WTC11 (cell line): ENCODE results near the gene BAIAP2L1. TPM values are rescaled to one million over a fixed set of nuclear protein-coding genes. Genes with fewer than 3 reads are reported as not detected.
A peak's percentile ranks its signal among the peaks of the same experiment; 100 is the strongest.

Source experiments
- ATAC-seq: fragments of 200-7000 bp; cut with Tn5 transposase; 2 replicates; pipeline ENCODE4 v1.10.0; 2021; ENCODE audit warnings: mild to moderate bottlenecking, moderate library complexity
- CTCF ChIA-PET: fragments of 300-600 bp; sonication (Branson Sonifier 250); formaldehyde crosslinking; loops from one replicate; lab custom pipeline; 2021; ENCODE audit warnings: antibody characterized with exemption; lab: Charles Lee
- POLR2A ChIA-PET: fragments of 350-600 bp; sonication (Branson Sonifier 250); formaldehyde crosslinking; loops from one replicate; lab custom pipeline; 2021; ENCODE audit warnings: antibody characterized with exemption; lab: Charles Lee
- DNase-seq: peaks from one replicate; pipeline ENCODE4 v3.0.0; 2021; ENCODE audit warnings: low spot score
- H3K27ac Mint-ChIP-seq: 2 replicates; pipeline ENCODE4 v1.8.0; 2021; ENCODE audit warnings: mixed read lengths
- H3K27me3 Mint-ChIP-seq: 2 replicates; pipeline ENCODE4 v1.8.0; 2021; ENCODE audit warnings: low read depth, mild to moderate bottlenecking, moderate library complexity, mixed read lengths
- H3K36me3 Mint-ChIP-seq: 2 replicates; pipeline ENCODE4 v1.8.0; 2021; ENCODE audit warnings: mixed read lengths
- H3K4me1 Mint-ChIP-seq: 2 replicates; pipeline ENCODE4 v1.8.0; 2022; ENCODE audit warnings: mixed read lengths
- H3K4me3 Mint-ChIP-seq: 2 replicates; pipeline ENCODE4 v1.8.0; 2021; ENCODE audit warnings: mild to moderate bottlenecking, moderate library complexity, mixed read lengths
- H3K9me3 Mint-ChIP-seq: 2 replicates; pipeline ENCODE4 v1.8.0; 2021; ENCODE audit warnings: mixed read lengths
- AFF4 ChIP-seq: sonication (generic); formaldehyde crosslinking; IDR thresholded peaks from 2 replicates; pipeline ENCODE4 v1.8.1; 2023; ENCODE audit warnings: mild to moderate bottlenecking, missing genetic modification reagents, borderline replicate concordance
- ARID4B ChIP-seq: sonication (generic); formaldehyde crosslinking; IDR thresholded peaks from 2 replicates; pipeline ENCODE4 v1.8.0; 2023; ENCODE audit warnings: missing genetic modification reagents, mild to moderate bottlenecking, borderline replicate concordance
- ATF1 ChIP-seq: sonication (generic); formaldehyde crosslinking; IDR thresholded peaks from 2 replicates; pipeline ENCODE4 v1.8.1; 2023; ENCODE audit warnings: mild to moderate bottlenecking, moderate library complexity, missing genetic modification reagents
- CBFB ChIP-seq: sonication (generic); formaldehyde crosslinking; IDR thresholded peaks from 2 replicates; pipeline ENCODE4 v1.8.1; 2022; ENCODE audit warnings: mild to moderate bottlenecking, low read depth, missing genetic modification reagents
- CREB1 ChIP-seq: sonication (generic); formaldehyde crosslinking; IDR thresholded peaks from 2 replicates; pipeline ENCODE4 v1.8.0; 2023; ENCODE audit warnings: mild to moderate bottlenecking, missing genetic modification reagents
- E2F1 ChIP-seq: sonication (generic); formaldehyde crosslinking; IDR thresholded peaks from 2 replicates; pipeline ENCODE4 v1.8.0; 2022; ENCODE audit warnings: mild to moderate bottlenecking, missing genetic modification reagents
- E2F4 ChIP-seq: sonication (generic); formaldehyde crosslinking; IDR thresholded peaks from 2 replicates; pipeline ENCODE4 v1.8.1; 2022; ENCODE audit warnings: low read depth, mild to moderate bottlenecking, moderate library complexity, missing genetic modification reagents, borderline replicate concordance
- FOXJ3 ChIP-seq: sonication (generic); formaldehyde crosslinking; IDR thresholded peaks from 2 replicates; pipeline ENCODE4 v1.9.0; 2021; ENCODE audit warnings: missing genetic modification reagents, mild to moderate bottlenecking, borderline replicate concordance
- GTF2I ChIP-seq: fragments of 250-450 bp; sonication (Bioruptor Pico); conservative IDR thresholded peaks from 2 replicates; pipeline ENCODE4 v1.4.0; 2021; ENCODE audit warnings: mild to moderate bottlenecking
- HMGXB4 ChIP-seq: sonication (generic); formaldehyde crosslinking; IDR thresholded peaks from 2 replicates; pipeline ENCODE4 v1.8.1; 2023; ENCODE audit warnings: mild to moderate bottlenecking, moderate library complexity, missing genetic modification reagents
- IRF1 ChIP-seq: sonication (generic); formaldehyde crosslinking; IDR thresholded peaks from 2 replicates; pipeline ENCODE4 v1.8.0; 2023; ENCODE audit warnings: missing genetic modification reagents
- IRF2 ChIP-seq: sonication (generic); formaldehyde crosslinking; IDR thresholded peaks from 2 replicates; pipeline ENCODE4 v1.8.0; 2022; ENCODE audit warnings: low read depth, missing genetic modification reagents, borderline replicate concordance
- NR1H2 ChIP-seq: sonication (generic); formaldehyde crosslinking; IDR thresholded peaks from 2 replicates; pipeline ENCODE4 v1.9.0; 2021; ENCODE audit warnings: mild to moderate bottlenecking, moderate library complexity, missing genetic modification reagents
- TP53 ChIP-seq: sonication (generic); formaldehyde crosslinking; IDR thresholded peaks from 2 replicates; pipeline ENCODE4 v1.8.1; 2023; ENCODE audit warnings: mild to moderate bottlenecking, missing genetic modification reagents
- ZBTB21 ChIP-seq: sonication (generic); formaldehyde crosslinking; IDR thresholded peaks from 2 replicates; pipeline ENCODE4 v1.8.1; 2023; ENCODE audit warnings: mild to moderate bottlenecking, missing genetic modification reagents, borderline replicate concordance
- ZBTB43 ChIP-seq: sonication (generic); formaldehyde crosslinking; IDR thresholded peaks from 2 replicates; pipeline ENCODE4 v1.8.1; 2023; ENCODE audit warnings: mild to moderate bottlenecking, missing genetic modification reagents
- ZNF121 ChIP-seq: sonication (generic); formaldehyde crosslinking; IDR thresholded peaks from 2 replicates; pipeline ENCODE4 v1.8.0; 2023; ENCODE audit warnings: missing genetic modification reagents
- ZNF416 ChIP-seq: fragments of 250-450 bp; sonication (Bioruptor Pico); IDR thresholded peaks from 2 replicates; pipeline ENCODE4 v1.9.0; 2021; ENCODE audit warnings: mild to moderate bottlenecking, inconsistent platforms
- ZNF423 ChIP-seq: fragments of 250-450 bp; sonication (Bioruptor Pico); IDR thresholded peaks from 2 replicates; pipeline ENCODE4 v2.1.2; 2022; ENCODE audit warnings: mild to moderate bottlenecking, moderate library complexity
- total RNA-seq: library from RNA; stranded (reverse); gene quantifications from 3 replicates; pipeline ENCODE4 v1.2.3, GENCODE V29; 2021

The BAIAP2L1 gene
- total RNA-seq, 1 experiment from 2014 or later = 37.5 TPM

- H3K9me3 Mint-ChIP-seq = no peaks in the 10 kb centered on the region
- ATAC-seq (no peak), DNase-seq (peak; percentile 48)
- H3K4me1 Mint-ChIP-seq = peaks cover 35% of the 10 kb centered on the region
- TF ChIP-seq ZNF423 (CRISPR knock-in tag) (no peak), NR1H2 (no peak), CREB1 (CRISPR knock-in tag) (no peak), ATF1 (CRISPR knock-in tag) (no peak), FOXJ3 (no peak), E2F4 (no peak), ARID4B (no peak), HMGXB4 (CRISPR knock-in tag) (no peak), ZNF121 (CRISPR knock-in tag) (no peak), GTF2I (CRISPR knock-in tag) (no peak)
- TF ChIP-seq, all 79 proteins: peak for 0
- Mint-ChIP-seq H3K27ac (peak overlapping the region; percentile 97), H3K27me3 (no peaks in the 10 kb centered on the region; the same call in 1 of the 2 replicates), H3K36me3 (no peaks in the 10 kb centered on the region), H3K4me3 (peak overlapping the region; percentile 84)
- CTCF ChIA-PET = interaction anchor here (0.9 to 2.8 kb wide), 4 partner anchors 28 to 106 kb away, joined by 3 to 34 read pairs (median 16); no protein-coding TSS in a partner anchor
- POLR2A ChIA-PET = interaction anchor here (0.8 to 1.1 kb wide), 3 partner anchors 76 to 528 kb away, joined by 3 to 9 read pairs (median 5); partner anchors contain the start of gene ASNS
Measured at GRCh38 chr7:98399890-98400541, 874 bp downstream of the BAIAP2L1 start.

- Mint-ChIP-seq H3K36me3 (no peaks in the 10 kb centered on the region), H3K9me3 (no peaks in the 10 kb centered on the region), H3K4me3 (peak overlapping the region; percentile 84), H3K27me3 (no peaks in the 10 kb centered on the region; the same call in 1 of the 2 replicates), H3K27ac (peak overlapping the region; percentile 97), H3K4me1 (peaks cover 34% of the 10 kb centered on the region)
- ChIA-PET POLR2A (interaction anchor here (0.8 to 1.1 kb wide), 2 partner anchors 76 to 111 kb away, joined by 5 to 9 read pairs; no protein-coding TSS in a partner anchor), CTCF (interaction anchor here (0.9 to 2.8 kb wide), 2 partner anchors 39 to 76 kb away, joined by 3 to 29 read pairs; no protein-coding TSS in a partner anchor)
- DNase-seq (no peak), ATAC-seq (no peak)
- TF ChIP-seq TP53 (CRISPR knock-in tag) (no peak), GTF2I (CRISPR knock-in tag) (no peak), ZNF416 (CRISPR knock-in tag) (no peak), ZBTB21 (CRISPR knock-in tag) (no peak), CBFB (CRISPR knock-in tag) (no peak), IRF1 (no peak), AFF4 (no peak), CREB1 (CRISPR knock-in tag) (no peak), ZBTB43 (CRISPR knock-in tag) (no peak), E2F1 (CRISPR knock-in tag) (no peak), IRF2 (no peak)
Measured at GRCh38 chr7:98399462-98399861, 1.4 kb downstream of the BAIAP2L1 start.
